OCI-LY1 (cell line): Measurements from ENCODE around the gene SIAH1.

Experiments used
- CTCF ChIP-seq: fragments of 200-600 bp; sonication (generic), shearing (Covaris generic); IDR thresholded peaks from 2 replicates; pipeline ENCODE4 v1.5.1; 2017; ENCODE audit warnings: mild to moderate bottlenecking, antibody characterized with exemption, low read length, moderate library complexity, mixed read lengths
- EZH2 ChIP-seq: fragments of 200-600 bp; sonication (generic), shearing (Covaris generic); IDR thresholded peaks from 2 replicates; pipeline ENCODE4 v1.8.0; 2017; ENCODE audit warnings: borderline replicate concordance, mixed run types, mild to moderate bottlenecking, antibody characterized with exemption, low read length, moderate library complexity, mixed read lengths

GRCh38 chr16:48383877-48384519, 1.2 kb downstream of the SIAH1 start:
- no peak for TF ChIP-seq CTCF
- TF ChIP-seq EZH2, result no peak
